Astrocyte (in vitro differentiated cells and primary cell): ENCODE measurements around the gene SLC25A12. TPM values are rescaled to one million over a fixed set of nuclear protein-coding genes. Genes with fewer than 3 reads are reported as not detected.

ENCODE experiments used
- DNase-seq: peaks from one replicate; pipeline ENCODE4 v3.0.0-alpha.2; 2010; ENCODE audit warnings: low read depth
- FAIRE-seq: peaks from 2 replicates; lab custom pipeline; 2011; peaks lifted over from hg19 to GRCh38; lab: Jason Lieb, UNC
- H2AFZ ChIP-seq: 2 replicates; pipeline ENCODE4 v1.6.0; 2012; ENCODE audit warnings: low read depth, low read length, inconsistent platforms
- H3K27ac ChIP-seq: 2 replicates; pipeline ENCODE4 v1.5.1; 2011; ENCODE audit warnings: low read depth, low read length, inconsistent platforms
- H3K27me3 ChIP-seq: 2 replicates; pipeline ENCODE4 v1.6.0; 2011; ENCODE audit warnings: low read length, inconsistent platforms; ENCODE audit not compliant: insufficient read depth
- H3K36me3 ChIP-seq: 2 replicates; pipeline ENCODE4 v1.5.1; 2011; ENCODE audit warnings: low read length, inconsistent platforms; ENCODE audit not compliant: insufficient read depth
- H3K4me1 ChIP-seq: 2 replicates; pipeline ENCODE4 v1.5.1; 2011; ENCODE audit warnings: low read length, inconsistent platforms; ENCODE audit not compliant: insufficient read depth
- H3K4me2 ChIP-seq: 2 replicates; pipeline ENCODE4 v1.6.0; 2012; ENCODE audit warnings: low read length, inconsistent platforms
- H3K4me3 ChIP-seq: 2 replicates; pipeline ENCODE4 v1.5.1; 2011; ENCODE audit warnings: low read depth, mild to moderate bottlenecking, low read length, inconsistent platforms; ENCODE audit not compliant: insufficient read depth
- H3K79me2 ChIP-seq: 2 replicates; pipeline ENCODE4 v1.6.0; 2012; ENCODE audit warnings: mild to moderate bottlenecking, low read length, inconsistent platforms; ENCODE audit not compliant: insufficient read depth
- H3K9ac ChIP-seq: 2 replicates; pipeline ENCODE4 v1.6.0; 2012; ENCODE audit warnings: mild to moderate bottlenecking, low read length, inconsistent platforms
- H3K9me3 ChIP-seq: 2 replicates; pipeline ENCODE4 v1.5.1; 2012; ENCODE audit warnings: low read depth, mild to moderate bottlenecking, low read length, inconsistent platforms; ENCODE audit not compliant: insufficient read depth
- H4K20me1 ChIP-seq: 2 replicates; pipeline ENCODE4 v1.6.0; 2012; ENCODE audit warnings: low read length, inconsistent platforms; ENCODE audit not compliant: insufficient read depth
- H3K27ac Mint-ChIP-seq: one replicate; pipeline ENCODE4 v1.8.0; 2021; ENCODE audit warnings: mild to moderate bottlenecking, mixed read lengths; ENCODE audit not compliant: unreplicated experiment
- H3K27me3 Mint-ChIP-seq: one replicate; pipeline ENCODE4 v1.8.0; 2021; ENCODE audit warnings: low read depth, mixed read lengths; ENCODE audit not compliant: unreplicated experiment
- H3K36me3 Mint-ChIP-seq: one replicate; pipeline ENCODE4 v1.8.0; 2021; ENCODE audit warnings: low read depth, mixed read lengths; ENCODE audit not compliant: unreplicated experiment
- H3K4me1 Mint-ChIP-seq: one replicate; pipeline ENCODE4 v1.8.0; 2021; ENCODE audit warnings: low read depth, mixed read lengths; ENCODE audit not compliant: unreplicated experiment
- H3K4me3 Mint-ChIP-seq: one replicate; pipeline ENCODE4 v1.8.0; 2021; ENCODE audit warnings: mild to moderate bottlenecking, moderate library complexity, mixed read lengths; ENCODE audit not compliant: unreplicated experiment
- H3K9me3 Mint-ChIP-seq: one replicate; pipeline ENCODE4 v1.8.0; 2021; ENCODE audit warnings: mild to moderate bottlenecking, mixed read lengths; ENCODE audit not compliant: unreplicated experiment
- CTCF ChIP-seq: IDR thresholded peaks from 2 replicates; pipeline ENCODE4 v1.5.1; 2011; ENCODE audit warnings: low read depth, mild to moderate bottlenecking, inconsistent platforms, low read length, moderate library complexity; ENCODE audit not compliant: insufficient read depth
- EZH2 ChIP-seq: IDR thresholded peaks from 2 replicates; pipeline ENCODE4 v1.6.1; 2012; ENCODE audit warnings: mild to moderate bottlenecking, low read length, inconsistent platforms; ENCODE audit not compliant: insufficient read depth
- total RNA-seq: library from RNA; stranded (reverse); gene quantifications from 2 replicates; pipeline ENCODE4 v1.2.1, GENCODE V29; 2021

Gene SLC25A12
- total RNA-seq, 1 donor from 2014 or later, result 18.1 TPM

- Mint-ChIP-seq H3K9me3 (no peaks in the 10 kb centered on the region), H3K4me3 (no peak overlapping the region), H3K27ac (no peak overlapping the region), H3K4me1 (no peaks in the 10 kb centered on the region), H3K36me3 (no peaks in the 10 kb centered on the region), H3K27me3 (no peaks in the 10 kb centered on the region)
- H3K27ac ChIP-seq, result no peak overlapping the region
- H3K9me3 ChIP-seq, result no peaks in the 10 kb centered on the region
- no peaks in the 10 kb centered on the region for H3K79me2 ChIP-seq
- H3K27me3 ChIP-seq, result no peaks in the 10 kb centered on the region
- H3K4me1 ChIP-seq, result no peaks in the 10 kb centered on the region
- H2AFZ ChIP-seq, result no peak overlapping the region
- no peaks in the 10 kb centered on the region for H4K20me1 ChIP-seq
- TF ChIP-seq EZH2 (no peak), CTCF (no peak)
- no peak for DNase-seq
- H3K36me3 ChIP-seq, result no peaks in the 10 kb centered on the region
- no peak overlapping the region for H3K4me3 ChIP-seq
- H3K9ac ChIP-seq, result no peak overlapping the region
- H3K4me2 ChIP-seq, result no peak overlapping the region
- FAIRE-seq, result no peak
Observed at GRCh38 chr2:171913517-171913916, 19.5 kb upstream of the SLC25A12 start.

- no peaks in the 10 kb centered on the region for H3K4me1 ChIP-seq
- FAIRE-seq, result no peak
- H2AFZ ChIP-seq, result no peak overlapping the region
- H3K36me3 ChIP-seq, result no peaks in the 10 kb centered on the region
- Mint-ChIP-seq H3K36me3 (no peaks in the 10 kb centered on the region), H3K4me1 (no peaks in the 10 kb centered on the region), H3K27ac (no peak overlapping the region), H3K4me3 (no peak overlapping the region), H3K9me3 (peaks cover 2% of the 10 kb centered on the region), H3K27me3 (no peaks in the 10 kb centered on the region)
- H3K9me3 ChIP-seq, result no peaks in the 10 kb centered on the region
- H3K79me2 ChIP-seq, result no peaks in the 10 kb centered on the region
- no peak overlapping the region for H3K4me3 ChIP-seq
- H3K9ac ChIP-seq, result no peak overlapping the region
- no peak overlapping the region for H3K4me2 ChIP-seq
- H3K27ac ChIP-seq, result no peak overlapping the region
- TF ChIP-seq EZH2 (no peak), CTCF (no peak)
- no peaks in the 10 kb centered on the region for H3K27me3 ChIP-seq
- no peak for DNase-seq
- H4K20me1 ChIP-seq, result no peaks in the 10 kb centered on the region
Observed at GRCh38 chr2:171910494-171910893, 16.4 kb upstream of the SLC25A12 start.

- H3K79me2 ChIP-seq, result no peaks in the 10 kb centered on the region
- H3K4me3 ChIP-seq, result no peak overlapping the region
- no peak for TF ChIP-seq CTCF
- no peak for TF ChIP-seq EZH2
Observed at GRCh38 chr2:171909266-171909665, 15.2 kb upstream of the SLC25A12 start.

More at GRCh38 chr2:171909266-171909665, 15.2 kb upstream of the SLC25A12 start:
- Mint-ChIP-seq H3K4me1 (no peaks in the 10 kb centered on the region), H3K9me3 (peaks cover 2% of the 10 kb centered on the region), H3K4me3 (no peak overlapping the region), H3K36me3 (no peaks in the 10 kb centered on the region), H3K27ac (no peak overlapping the region), H3K27me3 (no peaks in the 10 kb centered on the region)
- H4K20me1 ChIP-seq, result no peaks in the 10 kb centered on the region
- H3K27ac ChIP-seq, result no peak overlapping the region
- no peaks in the 10 kb centered on the region for H3K9me3 ChIP-seq
- no peak overlapping the region for H2AFZ ChIP-seq
- no peaks in the 10 kb centered on the region for H3K36me3 ChIP-seq
- FAIRE-seq (no peak), DNase-seq (no peak)
- H3K4me1 ChIP-seq, result no peaks in the 10 kb centered on the region
- no peak overlapping the region for H3K9ac ChIP-seq
- H3K4me2 ChIP-seq, result no peak overlapping the region
- no peaks in the 10 kb centered on the region for H3K27me3 ChIP-seq
